HEK293 (cell line): ENCODE measurements around the gene PKNOX2.

ENCODE experiments used
- CTCF ChIA-PET: fragments of 350-600 bp; formaldehyde crosslinking; extraction: SDS; loops from one replicate; lab custom pipeline; 2021; ENCODE audit warnings: antibody characterized with exemption; lab: Yijun Ruan, JAX
- POLR2A ChIA-PET: fragments of 300-600 bp; formaldehyde crosslinking; extraction: SDS; loops from one replicate; lab custom pipeline; 2020; ENCODE audit warnings: antibody characterized with exemption, inconsistent platforms; lab: Yijun Ruan, JAX
- H3K27ac ChIP-seq: fragments of 200-500 bp; sonication (Bioruptor generic); 2 replicates; pipeline ENCODE4 v1.5.1; 2014; ENCODE audit warnings: low read depth, low read length, control low read depth, inconsistent platforms; ENCODE audit errors: extremely low read depth
- H3K36me3 ChIP-seq, 2 experiments: fragments of 200-500 bp in 1 of 2; sonication (Bioruptor generic) in 1 of 2; 1 replicate in 1 of 2; 2 replicates in 1 of 2; pipeline ENCODE4 v1.5.1; 2014 to 2017; ENCODE audit warnings: inconsistent platforms in 2 of 2, low read length in 2 of 2; ENCODE audit not compliant: control insufficient read depth in 2 of 2, insufficient read depth in 1 of 2
- H3K4me1 ChIP-seq: fragments of 200-500 bp; sonication (Bioruptor generic); 2 replicates; pipeline ENCODE4 v1.5.1; 2014; ENCODE audit warnings: mild to moderate bottlenecking, low read length, inconsistent platforms; ENCODE audit not compliant: control insufficient read depth, insufficient read depth
- H3K4me3 ChIP-seq: 2 replicates; pipeline ENCODE4 v1.5.1; 2011; ENCODE audit warnings: low read depth, mild to moderate bottlenecking, control low read depth, low read length, moderate library complexity
- H3K9me3 ChIP-seq: fragments of 200-500 bp; sonication (Bioruptor generic); 2 replicates; pipeline ENCODE4 v1.5.1; 2014; ENCODE audit warnings: low read depth, low read length, inconsistent platforms; ENCODE audit not compliant: control insufficient read depth, insufficient read depth
- EGR2 ChIP-seq: fragments of 450-650 bp; formaldehyde crosslinking; IDR thresholded peaks from 2 replicates; pipeline ENCODE4 v1.5.1; 2016; ENCODE audit warnings: low read depth, missing biosample characterization, missing genetic modification characterization
- GLI4 ChIP-seq: fragments of 450-650 bp; formaldehyde crosslinking; IDR thresholded peaks from 2 replicates; pipeline ENCODE4 v1.5.1; 2016; ENCODE audit warnings: missing biosample characterization, missing genetic modification characterization
- KLF1 ChIP-seq: fragments of 450-650 bp; formaldehyde crosslinking; IDR thresholded peaks from 2 replicates; pipeline ENCODE4 v1.5.1; 2016; ENCODE audit warnings: missing biosample characterization, missing genetic modification characterization
- ZBTB8A ChIP-seq: fragments of 450-650 bp; formaldehyde crosslinking; IDR thresholded peaks from 2 replicates; pipeline ENCODE4 v1.5.1; 2016; ENCODE audit warnings: missing biosample characterization, missing genetic modification characterization
- ZFHX2 ChIP-seq: fragments of 450-650 bp; formaldehyde crosslinking; conservative IDR thresholded peaks from 2 replicates; pipeline ENCODE4 v1.5.1; 2016; ENCODE audit warnings: missing biosample characterization, missing genetic modification characterization
- ZNF157 ChIP-seq: fragments of 450-650 bp; formaldehyde crosslinking; IDR thresholded peaks from 2 replicates; pipeline ENCODE4 v1.5.1; 2016; ENCODE audit warnings: missing biosample characterization, missing genetic modification characterization
- ZNF398 ChIP-seq: fragments of 450-650 bp; formaldehyde crosslinking; IDR thresholded peaks from 2 replicates; pipeline ENCODE4 v1.5.1; 2017; ENCODE audit warnings: missing biosample characterization, missing genetic modification characterization
- ZNF548 ChIP-seq: fragments of 450-650 bp; formaldehyde crosslinking; IDR thresholded peaks from 2 replicates; pipeline ENCODE4 v1.5.1; 2016; ENCODE audit warnings: missing biosample characterization, missing genetic modification characterization
- ZNF558 ChIP-seq: fragments of 450-650 bp; formaldehyde crosslinking; IDR thresholded peaks from 2 replicates; pipeline ENCODE4 v1.5.1; 2016; ENCODE audit warnings: missing biosample characterization, missing genetic modification characterization
- ZNF623 ChIP-seq: fragments of 450-650 bp; formaldehyde crosslinking; IDR thresholded peaks from 2 replicates; pipeline ENCODE4 v1.5.1; 2016; ENCODE audit warnings: missing biosample characterization, missing genetic modification characterization
- ZNF624 ChIP-seq: fragments of 450-650 bp; formaldehyde crosslinking; IDR thresholded peaks from 2 replicates; pipeline ENCODE4 v1.5.1; 2017; ENCODE audit warnings: missing biosample characterization, missing genetic modification characterization
- ZNF692 ChIP-seq: fragments of 450-650 bp; formaldehyde crosslinking; IDR thresholded peaks from 2 replicates; pipeline ENCODE4 v1.5.1; 2016; ENCODE audit warnings: missing biosample characterization, missing genetic modification characterization
- ZNF768 ChIP-seq: fragments of 450-650 bp; formaldehyde crosslinking; IDR thresholded peaks from 2 replicates; pipeline ENCODE4 v1.5.1; 2018; ENCODE audit warnings: missing biosample characterization, mild to moderate bottlenecking, missing genetic modification characterization
- ZSCAN16 ChIP-seq: fragments of 450-650 bp; formaldehyde crosslinking; IDR thresholded peaks from 2 replicates; pipeline ENCODE4 v1.5.1; 2016; ENCODE audit warnings: missing biosample characterization, missing genetic modification characterization
- ZSCAN4 ChIP-seq: fragments of 450-650 bp; formaldehyde crosslinking; IDR thresholded peaks from 2 replicates; pipeline ENCODE4 v1.5.1; 2017; ENCODE audit warnings: missing biosample characterization, missing genetic modification characterization
- TF ChIP-seq, protein P1 (sequence below): fragments of 450-650 bp; formaldehyde crosslinking; IDR thresholded peaks from 2 replicates; pipeline ENCODE4 v1.5.1; 2016; ENCODE audit warnings: missing biosample characterization, missing genetic modification characterization

PKNOX2 gene

DNA sequence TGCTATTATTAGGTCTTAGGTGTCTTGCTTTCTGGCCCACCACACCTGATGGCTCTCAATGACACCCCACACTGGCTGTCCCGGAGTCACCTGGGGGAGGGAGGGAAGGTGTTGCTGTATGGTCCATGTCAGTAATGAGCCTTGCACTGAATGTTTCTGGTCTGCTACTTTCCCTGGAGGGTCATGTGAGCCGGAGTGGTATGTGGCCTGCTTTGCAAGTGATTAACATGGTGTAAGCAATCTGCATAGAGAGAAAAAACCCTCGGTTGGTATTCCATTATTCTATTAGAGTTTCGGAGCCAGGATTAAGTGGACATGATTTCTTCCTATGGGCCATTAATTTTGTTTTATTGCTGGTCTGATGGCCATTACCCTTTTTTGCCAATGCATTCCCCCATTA is 63.9 kb downstream of the PKNOX2 start:
- POLR2A ChIA-PET, result no interaction called here
- CTCF ChIA-PET, result interaction anchor here (0.7 kb wide), 1 partner anchor 29 kb away, joined by 3 read pairs; no protein-coding TSS in a partner anchor

GRCh38 chr11:125228993-125229392 is 64.4 kb downstream of the PKNOX2 start:
- Histone ChIP-seq H3K4me3 (no peak overlapping the region), H3K4me1 (no peaks in the 10 kb centered on the region)
- CTCF ChIA-PET, result no interaction called here

More for the DNA sequence above, 63.9 kb downstream of the PKNOX2 start:
- H3K9me3 ChIP-seq, result no peaks in the 10 kb centered on the region
- no peak overlapping the region for H3K27ac ChIP-seq
- H3K36me3 ChIP-seq, result no peaks in the 10 kb centered on the region
- no peaks in the 10 kb centered on the region for H3K4me1 ChIP-seq
- TF ChIP-seq ZNF157 (tag by site-specific recombination) (no peak), KLF1 (tag by site-specific recombination) (no peak), ZNF623 (tag by site-specific recombination) (no peak), ZNF692 (no peak), ZBTB8A (tag by site-specific recombination) (no peak), ZNF768 (tag by site-specific recombination) (no peak), ZNF624 (tag by site-specific recombination) (no peak), ZNF398 (tag by site-specific recombination) (no peak), ZNF558 (tag by site-specific recombination) (no peak), GLI4 (no peak), ZNF548 (tag by site-specific recombination) (no peak), ZSCAN4 (tag by site-specific recombination) (no peak)
- TF ChIP-seq, protein P1, sequence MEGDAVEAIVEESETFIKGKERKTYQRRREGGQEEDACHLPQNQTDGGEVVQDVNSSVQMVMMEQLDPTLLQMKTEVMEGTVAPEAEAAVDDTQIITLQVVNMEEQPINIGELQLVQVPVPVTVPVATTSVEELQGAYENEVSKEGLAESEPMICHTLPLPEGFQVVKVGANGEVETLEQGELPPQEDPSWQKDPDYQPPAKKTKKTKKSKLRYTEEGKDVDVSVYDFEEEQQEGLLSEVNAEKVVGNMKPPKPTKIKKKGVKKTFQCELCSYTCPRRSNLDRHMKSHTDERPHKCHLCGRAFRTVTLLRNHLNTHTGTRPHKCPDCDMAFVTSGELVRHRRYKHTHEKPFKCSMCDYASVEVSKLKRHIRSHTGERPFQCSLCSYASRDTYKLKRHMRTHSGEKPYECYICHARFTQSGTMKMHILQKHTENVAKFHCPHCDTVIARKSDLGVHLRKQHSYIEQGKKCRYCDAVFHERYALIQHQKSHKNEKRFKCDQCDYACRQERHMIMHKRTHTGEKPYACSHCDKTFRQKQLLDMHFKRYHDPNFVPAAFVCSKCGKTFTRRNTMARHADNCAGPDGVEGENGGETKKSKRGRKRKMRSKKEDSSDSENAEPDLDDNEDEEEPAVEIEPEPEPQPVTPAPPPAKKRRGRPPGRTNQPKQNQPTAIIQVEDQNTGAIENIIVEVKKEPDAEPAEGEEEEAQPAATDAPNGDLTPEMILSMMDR (tag by site-specific recombination), result no peak
- H3K4me3 ChIP-seq, result no peak overlapping the region

More at GRCh38 chr11:125228993-125229392, 64.4 kb downstream of the PKNOX2 start:
- peak; percentile 83 for TF ChIP-seq EGR2
- TF ChIP-seq ZNF692, result no peak
- peak; percentile 69 for TF ChIP-seq ZFHX2 (tag by site-specific recombination)
- no peak for TF ChIP-seq ZSCAN16 (tag by site-specific recombination)
- POLR2A ChIA-PET, result no interaction called here
- Histone ChIP-seq H3K9me3 (no peaks in the 10 kb centered on the region), H3K27ac (no peak overlapping the region), H3K36me3 (no peaks in the 10 kb centered on the region)
